Uterus (tissue), 4 donors: ENCODE data around the gene AMH. TPM values are rescaled to one million over a fixed set of nuclear protein-coding genes. Genes with fewer than 3 reads are reported as not detected.

ENCODE experiments used
- DNase-seq, 2 donors: peaks; one replicate each; pipeline ENCODE4 v3.0.0-alpha.2; 2019 to 2020
- H3K27ac ChIP-seq, 2 donors: fragments of 200-600 bp; sonication (generic); 1 replicate in 1 of 2; 2 replicates in 1 of 2; pipeline ENCODE4 v1.5.1; 2016 to 2018
- H3K27me3 ChIP-seq, 2 donors: fragments of 200-600 bp; sonication (generic); one replicate each; pipeline ENCODE4 v1.5.1; 2018 to 2019; ENCODE audit warnings: control low read depth in 1 of 2
- H3K36me3 ChIP-seq, 2 donors: fragments of 200-600 bp; sonication (generic); one replicate each; pipeline ENCODE4 v1.5.1; 2019; ENCODE audit warnings: control low read depth in 1 of 2
- H3K4me1 ChIP-seq, 2 donors: fragments of 200-600 bp; sonication (generic); one replicate each; pipeline ENCODE4 v1.5.1; 2018 to 2019; ENCODE audit warnings: control low read depth in 1 of 2
- H3K4me3 ChIP-seq, 2 donors: fragments of 200-600 bp; sonication (generic); 1 replicate in 1 of 2; 2 replicates in 1 of 2; pipeline ENCODE4 v1.5.1; 2018 to 2019; ENCODE audit warnings: mild to moderate bottlenecking in 1 of 2
- H3K9me3 ChIP-seq, 2 donors: fragments of 200-600 bp; sonication (generic); one replicate each; pipeline ENCODE4 v1.5.1; 2019; ENCODE audit warnings: control low read depth in 1 of 2
- CTCF ChIP-seq, 4 experiments: fragments of 200-600 bp in 2 of 4; fragments of 450-650 bp in 2 of 4; sonication (generic) in 2 of 4; IDR thresholded peaks; one replicate each; pipeline ENCODE4 v1.5.1; 2016 to 2019; ENCODE audit warnings: antibody characterized with exemption in 4 of 4, mild to moderate bottlenecking in 2 of 4, moderate library complexity in 1 of 4
- POLR2A ChIP-seq, 2 donors: fragments of 450-650 bp; IDR thresholded peaks; one replicate each; pipeline ENCODE4 v1.6.1; 2016; ENCODE audit warnings: antibody characterized with exemption in 2 of 2, mild to moderate bottlenecking in 1 of 2, moderate library complexity in 1 of 2
- intact Hi-C: fragments of 100-400 bp; cut with DNase I; formaldehyde crosslinking; loops from one replicate; pipeline ENCODE4 v1.15.1; 2023; ENCODE audit warnings: low total_unique reads
- total RNA-seq, 4 donors: library from RNA; depleted of rRNA in 3 of 4; stranded (reverse); fragments of >200 nt in 3 of 4; gene quantifications; one replicate each; pipeline versions ENCODE4 v1.1.0 to v1.2.4, GENCODE V29; 2014 to 2023
- donor health status: DM: yes; HTN: yes; CAD: no.

AMH gene
- total RNA-seq, 4 donors from 2014 or later, result 0.35 to 3.5 TPM; not detected in 2

- intact Hi-C loops, result no loop called here
- Histone ChIP-seq H3K36me3 (no peaks in the 10 kb centered on the region), H3K27ac (no peak overlapping the region), H3K4me1 (peaks cover 0 to 15% of the 10 kb centered on the region in 2 donors), H3K4me3 (no peak overlapping the region), H3K27me3 (peaks cover 6 to 11% of the 10 kb centered on the region in 2 donors), H3K9me3 (no peaks in the 10 kb centered on the region)
- TF ChIP-seq POLR2A (IDR thresholded peaks at IDR 0.05), result no peak
- TF ChIP-seq CTCF (IDR thresholded peaks at IDR 0.05), result no peak
- DNase-seq, result no peak
These were observed 38.6 kb downstream of the AMH start for GRCh38 chr19:2287585-2288337.

- Histone ChIP-seq H3K27ac (no peak overlapping the region), H3K4me3 (no peak overlapping the region), H3K27me3 (peaks cover 6 to 11% of the 10 kb centered on the region in 2 donors), H3K4me1 (peaks cover 0 to 14% of the 10 kb centered on the region in 2 donors), H3K36me3 (no peaks in the 10 kb centered on the region), H3K9me3 (no peaks in the 10 kb centered on the region)
- TF ChIP-seq CTCF (IDR thresholded peaks at IDR 0.05) (no peak), POLR2A (IDR thresholded peaks at IDR 0.05) (no peak)
- intact Hi-C loops, result no loop called here
- DNase-seq, result no peak
These were observed 39.3 kb downstream of the AMH start for GRCh38 chr19:2288338-2288817.

- intact Hi-C loops, result no loop called here
- no peaks in the 10 kb centered on the region for H3K9me3 ChIP-seq
- H3K4me1 ChIP-seq, result peaks cover 0 to 16% of the 10 kb centered on the region in 2 donors
- DNase-seq, result no peak
- H3K27ac ChIP-seq, result no peak overlapping the region
- no peaks in the 10 kb centered on the region for H3K36me3 ChIP-seq
- peaks cover 6 to 11% of the 10 kb centered on the region in 2 donors for H3K27me3 ChIP-seq
- TF ChIP-seq POLR2A (IDR thresholded peaks at IDR 0.05) (no peak), CTCF (IDR thresholded peaks at IDR 0.05) (no peak)
- no peak overlapping the region for H3K4me3 ChIP-seq
These were observed 39.9 kb downstream of the AMH start for GRCh38 chr19:2288818-2289713.

GRCh38 chr19:2289714-2290435 is 40.8 kb downstream of the AMH start:
- H3K27me3 ChIP-seq, result peaks cover 6 to 11% of the 10 kb centered on the region in 2 donors

More at GRCh38 chr19:2289714-2290435, 40.8 kb downstream of the AMH start:
- Histone ChIP-seq H3K4me3 (no peak overlapping the region), H3K9me3 (no peaks in the 10 kb centered on the region), H3K4me1 (peaks cover 0 to 24% of the 10 kb centered on the region in 2 donors), H3K36me3 (no peaks in the 10 kb centered on the region), H3K27ac (no peak overlapping the region)
- TF ChIP-seq POLR2A (IDR thresholded peaks at IDR 0.05) (no peak), CTCF (IDR thresholded peaks at IDR 0.05) (no peak)
- intact Hi-C loops, result no loop called here
- DNase-seq, result no peak
